ENCODE data around the gene TIMM17A.
A peak's percentile ranks its signal among the peaks of the same experiment; 100 is the strongest.

The TIMM17A gene

GRCh38 chr1:201985355-201985754 is 30.1 kb downstream of the TIMM17A start:
- DNase-seq, result no peak

GRCh38 chr1:201988601-201989000 is 33.3 kb downstream of the TIMM17A start:
- no peak for DNase-seq

- DNase-seq, result no peak
These were observed 34.2 kb downstream of the TIMM17A start for GRCh38 chr1:201989354-201990128.

- DNase-seq, result no peak
These were observed 35.1 kb downstream of the TIMM17A start for GRCh38 chr1:201990427-201990826.

GRCh38 chr1:201999625-202000238 is 44.4 kb downstream of the TIMM17A start:
- DNase-seq, result no peak

GRCh38 chr1:202002507-202002906 is 47.2 kb downstream of the TIMM17A start:
- DNase-seq, result no peak

GRCh38 chr1:202004711-202005110 is 49.4 kb downstream of the TIMM17A start:
- DNase-seq, result no peak

GRCh38 chr1:202005958-202006357 is 50.7 kb downstream of the TIMM17A start:
- DNase-seq, result no peak

GRCh38 chr1:202007304-202007703 is 52.0 kb downstream of the TIMM17A start:
- no peak for DNase-seq

GRCh38 chr1:202007805-202008489 is 52.6 kb downstream of the TIMM17A start:
- DNase-seq, result no peak

GRCh38 chr1:202009326-202010179 is 54.2 kb downstream of the TIMM17A start:
- DNase-seq, result peak; percentile 21

- DNase-seq, result no peak
These were observed 55.1 kb downstream of the TIMM17A start, which contains the start of gene ELF3 for GRCh38 chr1:202010180-202011015. ELF3 (plus strand) TSS chr1:202010587; CDS start chr1:202011137, 550 bp downstream.

GRCh38 chr1:202011994-202012393 is 56.7 kb downstream of the TIMM17A start:
- DNase-seq, result no peak

- no peak for DNase-seq
These were observed 57.5 kb downstream of the TIMM17A start for GRCh38 chr1:202012544-202013478.

GRCh38 chr1:202013603-202014002 is 58.3 kb downstream of the TIMM17A start:
- no peak for DNase-seq

GRCh38 chr1:202014060-202014459 is 58.8 kb downstream of the TIMM17A start:
- no peak for DNase-seq

GRCh38 chr1:202014915-202015661 is 59.8 kb downstream of the TIMM17A start:
- no peak for DNase-seq

- DNase-seq, result no peak
These were observed 60.3 kb downstream of the TIMM17A start for GRCh38 chr1:202015662-202015937.

GRCh38 chr1:202016022-202016810 is 60.9 kb downstream of the TIMM17A start:
- DNase-seq, result no peak
